Pancreas (tissue), 10 donors: ENCODE results near the gene SLC26A8. TPM values are rescaled to one million over a fixed set of nuclear protein-coding genes. Genes with fewer than 3 reads are reported as not detected.

Experiments used
- ATAC-seq, 4 donors: fragments of 200-7000 bp; cut with Tn5 transposase; one replicate each; pipeline versions ENCODE4 v1.8.0 to v1.9.1; 2020; ENCODE audit warnings: mild to moderate bottlenecking in 4 of 4, moderate library complexity in 4 of 4
- DNase-seq, 6 donors: peaks; one replicate each; pipeline ENCODE4 v3.0.0-alpha.2; 2020
- FAIRE-seq: peaks from 2 replicates; lab custom pipeline; 2012; peaks lifted over from hg19 to GRCh38; lab: Jason Lieb, UNC
- H3K27ac ChIP-seq, 4 donors: fragments of 200-600 bp; sonication (generic); 1 replicate in 3 of 4; 2 replicates in 1 of 4; pipeline versions ENCODE4 v1.5.0 to v1.8.0; 2020
- H3K27me3 ChIP-seq, 4 donors: fragments of 200-600 bp; one replicate each; pipeline ENCODE4 v1.8.0; 2021
- H3K36me3 ChIP-seq, 3 donors: fragments of 200-600 bp; sonication (generic) in 1 of 3; one replicate each; pipeline versions ENCODE4 v1.5.0 to v1.8.0; 2020 to 2021
- H3K4me1 ChIP-seq, 3 donors: fragments of 200-600 bp; one replicate each; pipeline ENCODE4 v1.8.0; 2021
- H3K4me3 ChIP-seq, 4 donors: fragments of 200-600 bp; sonication (generic) in 2 of 4; one replicate each; pipeline versions ENCODE4 v1.5.0 to v1.8.0; 2020 to 2021
- H3K9me3 ChIP-seq, 4 donors: fragments of 200-600 bp; one replicate each; pipeline ENCODE4 v1.8.0; 2021
- WGBS, 2 donors: extraction: QIAGEN DNeasy Blood & Tissue Kit; methylation state at CpG; one replicate each; pipeline ENCODE4 v1.1.7; 2013; 5-methylcytosine and 5-hydroxymethylcytosine counted together
- intact Hi-C, 3 donors: fragments of 100-400 bp; cut with DNase I; formaldehyde crosslinking; loops; one replicate each; pipeline versions ENCODE4 v1.11.1 to v1.14.2; 2022
- polyA plus RNA-seq, 2 donors: library from polyadenylated mRNA; stranded (reverse); fragments of 200-250 nt; gene quantifications; one replicate each; pipeline ENCODE4 v1.2.3, GENCODE V29; 2013
- total RNA-seq, 6 donors: library from RNA; stranded (reverse); fragmentation: NEBNext Ultra II Directional in 4 of 6; extraction: Animal tissue kit (Norgen Biotek cat#: 25700) in 4 of 6; gene quantifications; one replicate each; pipeline versions ENCODE4 v1.2.1 to v1.2.4, GENCODE V29; 2021 to 2023
- TF ChIP-seq, protein P1 (sequence below), 4 donors: fragments of 200-600 bp; sonication (generic) in 3 of 4; IDR thresholded peaks; one replicate each; pipeline versions ENCODE4 v1.5.0 to v1.8.0; 2021; ENCODE audit warnings: antibody characterized with exemption in 4 of 4
- donor health status: healthy with polysubstance abuse.
- donor health status: DM: no; HTN: no; CAD: no; lungs with moderate emphysema.
- donor health status: DM: no; HTN: no; CAD: no.
- donor health status: control.
- donor health status: control.
- donor health status: Bipolar disorder and iron deficiency.
- donor health status: DM: yes; HTN: yes; CAD: no.
- donor health status: DM: no; HTN: no; CAD: no.
- donor health status: DM: no; HTN: no; CAD: no.
- donor health status: DM: yes; HTN: yes; CAD: no.

SLC26A8 gene
- total and polyA plus RNA-seq, 8 donors = 0.06 to 0.11 (median 0.07) TPM; not detected in 5

DNA sequence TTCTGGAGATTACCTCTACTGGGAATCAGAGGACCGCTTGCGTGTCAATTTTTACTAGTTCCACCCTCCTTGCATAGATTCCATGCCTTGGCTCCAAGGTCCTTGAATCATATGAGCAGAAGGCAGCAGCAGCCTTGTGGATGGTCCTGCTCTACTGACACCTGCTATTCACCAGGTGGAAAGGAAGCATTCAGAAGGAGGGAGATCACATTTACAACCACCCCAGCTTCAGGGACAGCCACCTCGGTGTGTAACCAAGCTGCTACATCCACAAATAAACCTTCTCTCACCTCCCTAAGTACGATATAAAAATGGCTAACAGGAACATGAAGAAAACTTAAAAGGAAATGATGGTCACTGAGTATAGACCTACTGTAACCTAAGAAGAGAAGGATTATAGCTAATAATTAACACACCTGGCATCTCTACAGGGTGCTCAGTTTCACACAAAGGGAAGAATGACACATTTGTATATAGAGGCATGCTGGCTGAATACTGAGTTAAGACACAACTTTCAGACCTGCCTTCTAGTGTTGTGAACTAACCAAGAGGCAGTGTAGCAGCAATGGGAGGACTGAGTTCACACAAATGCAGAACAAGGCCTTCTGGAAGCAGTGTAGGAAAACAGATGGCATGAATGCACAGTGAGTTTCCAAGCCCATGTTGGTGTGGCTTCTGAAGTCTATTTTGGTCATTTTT lies 57.2 kb downstream of the SLC26A8 start:
- Histone ChIP-seq H3K4me1 (peaks cover 0 to 13% (median 0%) of the 10 kb centered on the region in 3 donors), H3K9me3 (no peaks in the 10 kb centered on the region), H3K36me3 (no peaks in the 10 kb centered on the region), H3K27ac (peak overlapping the region in 1 of 4 donors; percentile 6), H3K27me3 (no peaks in the 10 kb centered on the region), H3K4me3 (no peak overlapping the region)
- TF ChIP-seq, protein P1, sequence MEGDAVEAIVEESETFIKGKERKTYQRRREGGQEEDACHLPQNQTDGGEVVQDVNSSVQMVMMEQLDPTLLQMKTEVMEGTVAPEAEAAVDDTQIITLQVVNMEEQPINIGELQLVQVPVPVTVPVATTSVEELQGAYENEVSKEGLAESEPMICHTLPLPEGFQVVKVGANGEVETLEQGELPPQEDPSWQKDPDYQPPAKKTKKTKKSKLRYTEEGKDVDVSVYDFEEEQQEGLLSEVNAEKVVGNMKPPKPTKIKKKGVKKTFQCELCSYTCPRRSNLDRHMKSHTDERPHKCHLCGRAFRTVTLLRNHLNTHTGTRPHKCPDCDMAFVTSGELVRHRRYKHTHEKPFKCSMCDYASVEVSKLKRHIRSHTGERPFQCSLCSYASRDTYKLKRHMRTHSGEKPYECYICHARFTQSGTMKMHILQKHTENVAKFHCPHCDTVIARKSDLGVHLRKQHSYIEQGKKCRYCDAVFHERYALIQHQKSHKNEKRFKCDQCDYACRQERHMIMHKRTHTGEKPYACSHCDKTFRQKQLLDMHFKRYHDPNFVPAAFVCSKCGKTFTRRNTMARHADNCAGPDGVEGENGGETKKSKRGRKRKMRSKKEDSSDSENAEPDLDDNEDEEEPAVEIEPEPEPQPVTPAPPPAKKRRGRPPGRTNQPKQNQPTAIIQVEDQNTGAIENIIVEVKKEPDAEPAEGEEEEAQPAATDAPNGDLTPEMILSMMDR (IDR thresholded peaks at IDR 0.05) = no peak
- peak; percentile 58 to 99 (median 90) for ATAC-seq
- no peak for DNase-seq
- no peak for FAIRE-seq
- intact Hi-C loops = no loop called here
- 57 to 58% methylated on average over 4 of the region's 4 CpGs for WGBS, 2 donors

DNA sequence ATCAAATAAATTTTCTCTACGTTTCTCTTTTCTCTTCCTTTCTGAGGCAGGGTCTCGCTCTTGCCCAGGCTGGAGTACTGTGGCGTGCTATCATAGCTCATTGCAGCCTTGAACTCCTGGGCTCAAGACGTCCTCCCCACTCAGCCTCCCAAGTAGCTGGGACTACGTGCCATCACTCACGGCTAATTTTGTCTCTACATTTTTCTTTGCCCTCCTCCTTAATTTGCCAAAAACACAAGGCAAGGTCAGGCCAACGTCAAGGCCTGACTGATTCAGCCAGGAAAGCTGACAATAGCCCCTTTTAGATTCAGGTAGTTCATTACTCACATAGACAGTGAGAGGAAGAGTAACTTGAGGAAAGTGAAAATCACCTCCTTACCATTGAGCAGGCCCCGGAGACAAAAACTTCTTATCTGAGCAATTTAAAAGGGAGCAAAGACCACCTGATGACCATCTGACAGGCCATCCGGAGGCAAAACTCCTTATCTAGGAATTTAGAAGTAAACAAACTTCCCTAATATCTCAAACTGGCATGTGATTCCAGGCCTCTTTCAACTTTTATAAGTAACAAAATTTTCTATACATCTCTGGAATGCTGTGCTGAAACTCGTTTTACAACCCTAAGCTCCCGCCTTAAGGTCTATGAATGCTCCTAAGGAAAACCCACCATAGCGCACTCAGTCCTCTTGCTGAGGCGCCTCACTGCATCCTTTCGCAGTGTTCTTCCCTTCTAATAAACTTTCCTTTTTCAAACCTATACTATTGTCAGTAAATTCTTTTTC lies 61.5 kb downstream of the SLC26A8 start:
- no peak for FAIRE-seq

GRCh38 chr6:35960187-35960586 lies 64.3 kb downstream of the SLC26A8 start:
- Histone ChIP-seq H3K9me3 (no peaks in the 10 kb centered on the region), H3K27me3 (no peaks in the 10 kb centered on the region), H3K4me1 (no peaks in the 10 kb centered on the region), H3K4me3 (no peak overlapping the region), H3K36me3 (no peaks in the 10 kb centered on the region), H3K27ac (no peak overlapping the region)
- 91 to 92% methylated on average over 2 of the region's 2 CpGs for WGBS, 2 donors
- DNase-seq = no peak
- intact Hi-C loops = no loop called here
- no peak for FAIRE-seq
- TF ChIP-seq, protein P1 (IDR thresholded peaks at IDR 0.05) = no peak
- ATAC-seq = no peak

More for the DNA sequence above, 61.5 kb downstream of the SLC26A8 start:
- ATAC-seq (no peak), DNase-seq (no peak)
- WGBS, 2 donors = 67 to 68% methylated on average over 14 of the region's 14 CpGs
- H3K9me3 ChIP-seq = no peaks in the 10 kb centered on the region
- intact Hi-C loops = no loop called here
- no peak overlapping the region for H3K4me3 ChIP-seq
- TF ChIP-seq, protein P1 (IDR thresholded peaks at IDR 0.05) = no peak
- peaks cover 0 to 13% (median 0%) of the 10 kb centered on the region in 3 donors for H3K4me1 ChIP-seq
- no peaks in the 10 kb centered on the region for H3K36me3 ChIP-seq
- no peaks in the 10 kb centered on the region for H3K27me3 ChIP-seq
- H3K27ac ChIP-seq = no peak overlapping the region

DNA sequence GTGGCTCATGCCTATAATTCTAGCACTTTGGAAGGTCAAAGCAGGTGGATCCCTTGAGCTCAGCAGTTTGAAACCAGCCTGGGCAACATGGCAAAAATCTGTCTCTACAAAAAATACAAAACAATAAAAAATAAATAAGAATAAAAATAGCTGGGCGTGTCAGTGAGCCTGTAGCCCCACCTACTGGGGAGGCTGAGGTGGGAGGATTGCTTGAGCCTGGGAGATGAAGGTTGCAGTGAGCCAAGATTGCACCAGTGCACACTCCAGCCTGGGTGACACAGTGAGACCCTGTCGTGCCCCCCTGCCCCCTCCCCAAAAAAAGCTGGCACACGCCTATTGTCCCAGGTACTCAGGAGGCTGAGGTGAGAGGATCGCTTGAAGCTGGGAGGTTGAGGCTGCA lies 68.5 kb downstream of the SLC26A8 start:
- TF ChIP-seq, protein P1 (IDR thresholded peaks at IDR 0.05) = no peak
- DNase-seq (no peak), FAIRE-seq (no peak), ATAC-seq (no peak)
- Histone ChIP-seq H3K9me3 (no peaks in the 10 kb centered on the region), H3K27me3 (no peaks in the 10 kb centered on the region), H3K4me1 (no peaks in the 10 kb centered on the region), H3K36me3 (no peaks in the 10 kb centered on the region), H3K27ac (no peak overlapping the region), H3K4me3 (no peak overlapping the region)
- WGBS, 2 donors = 73 to 76% methylated on average over 4 of the region's 4 CpGs
- intact Hi-C loops = no loop called here
